Omental fat pad (tissue), 4 donors: ENCODE data around the gene NRF1. TPM values are rescaled to one million over a fixed set of nuclear protein-coding genes. Genes with fewer than 3 reads are reported as not detected.

Experiments
- ATAC-seq: fragments of 150-250 bp; one replicate; pipeline ENCODE4 v1.9.1; 2016; ENCODE audit warnings: mild to moderate bottlenecking, moderate library complexity; ENCODE audit not compliant: low FRiP score
- DNase-seq: peaks from one replicate; pipeline ENCODE4 v3.0.0-alpha.2; 2019; ENCODE audit warnings: low spot score
- total RNA-seq, 4 donors: library from RNA; depleted of rRNA; stranded (reverse); fragments of >200 nt; gene quantifications; one replicate each; pipeline ENCODE4 v1.1.0, GENCODE V29; 2016
- TF ChIP-seq, protein P1 (sequence below), 3 donors: fragments of 450-650 bp; IDR thresholded peaks; one replicate each; pipeline ENCODE4 v1.5.1; 2016 to 2017; ENCODE audit warnings: antibody characterized with exemption in 3 of 3, mild to moderate bottlenecking in 3 of 3, moderate library complexity in 2 of 3

The NRF1 gene
- total RNA-seq, 4 donors from 2014 or later = 11.7 to 32.3 (median 16.6) TPM

DNA sequence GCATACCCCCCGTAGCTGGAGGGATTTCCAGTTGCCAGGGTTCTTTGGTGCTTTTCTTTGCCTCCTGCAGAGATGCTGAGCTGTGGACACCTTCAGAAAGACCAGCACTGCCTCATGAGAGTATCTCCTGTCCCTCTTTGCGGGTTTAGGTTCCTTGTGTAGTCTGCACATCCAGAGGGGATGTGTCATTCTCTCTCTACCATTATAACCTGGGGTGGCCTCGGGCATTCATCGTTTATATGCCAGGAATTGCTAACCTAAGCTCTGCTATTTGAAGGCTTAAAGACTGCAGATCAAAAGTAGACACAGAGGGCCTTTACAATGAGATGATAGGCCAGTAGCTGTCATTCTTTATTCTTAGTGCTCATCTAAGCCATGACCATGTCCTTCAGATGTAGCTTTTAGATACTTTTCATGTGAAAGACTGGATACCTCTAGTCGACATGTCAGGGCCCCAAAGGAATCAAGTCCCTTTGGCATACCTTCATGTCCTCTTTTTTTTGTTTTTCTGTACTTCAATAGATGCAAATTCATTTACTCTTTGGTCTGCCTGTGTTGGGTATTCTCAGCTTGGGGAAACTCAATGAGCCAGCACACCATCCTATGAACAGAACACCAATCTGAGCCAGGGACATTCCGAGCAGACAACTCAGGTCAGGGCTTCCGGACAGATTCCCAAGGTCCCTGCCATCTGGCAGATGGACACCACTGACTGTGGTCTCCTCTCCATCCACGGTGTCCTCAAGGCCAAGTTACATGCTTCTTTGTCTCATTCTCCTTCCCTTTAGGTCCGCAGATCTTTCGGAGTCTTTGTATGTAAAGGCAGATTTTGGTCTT lies 129.3 kb downstream of the NRF1 start:
- TF ChIP-seq, protein P1, sequence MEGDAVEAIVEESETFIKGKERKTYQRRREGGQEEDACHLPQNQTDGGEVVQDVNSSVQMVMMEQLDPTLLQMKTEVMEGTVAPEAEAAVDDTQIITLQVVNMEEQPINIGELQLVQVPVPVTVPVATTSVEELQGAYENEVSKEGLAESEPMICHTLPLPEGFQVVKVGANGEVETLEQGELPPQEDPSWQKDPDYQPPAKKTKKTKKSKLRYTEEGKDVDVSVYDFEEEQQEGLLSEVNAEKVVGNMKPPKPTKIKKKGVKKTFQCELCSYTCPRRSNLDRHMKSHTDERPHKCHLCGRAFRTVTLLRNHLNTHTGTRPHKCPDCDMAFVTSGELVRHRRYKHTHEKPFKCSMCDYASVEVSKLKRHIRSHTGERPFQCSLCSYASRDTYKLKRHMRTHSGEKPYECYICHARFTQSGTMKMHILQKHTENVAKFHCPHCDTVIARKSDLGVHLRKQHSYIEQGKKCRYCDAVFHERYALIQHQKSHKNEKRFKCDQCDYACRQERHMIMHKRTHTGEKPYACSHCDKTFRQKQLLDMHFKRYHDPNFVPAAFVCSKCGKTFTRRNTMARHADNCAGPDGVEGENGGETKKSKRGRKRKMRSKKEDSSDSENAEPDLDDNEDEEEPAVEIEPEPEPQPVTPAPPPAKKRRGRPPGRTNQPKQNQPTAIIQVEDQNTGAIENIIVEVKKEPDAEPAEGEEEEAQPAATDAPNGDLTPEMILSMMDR (IDR thresholded peaks at IDR 0.05) = no peak
- DNase-seq (no peak), ATAC-seq (no peak)

DNA sequence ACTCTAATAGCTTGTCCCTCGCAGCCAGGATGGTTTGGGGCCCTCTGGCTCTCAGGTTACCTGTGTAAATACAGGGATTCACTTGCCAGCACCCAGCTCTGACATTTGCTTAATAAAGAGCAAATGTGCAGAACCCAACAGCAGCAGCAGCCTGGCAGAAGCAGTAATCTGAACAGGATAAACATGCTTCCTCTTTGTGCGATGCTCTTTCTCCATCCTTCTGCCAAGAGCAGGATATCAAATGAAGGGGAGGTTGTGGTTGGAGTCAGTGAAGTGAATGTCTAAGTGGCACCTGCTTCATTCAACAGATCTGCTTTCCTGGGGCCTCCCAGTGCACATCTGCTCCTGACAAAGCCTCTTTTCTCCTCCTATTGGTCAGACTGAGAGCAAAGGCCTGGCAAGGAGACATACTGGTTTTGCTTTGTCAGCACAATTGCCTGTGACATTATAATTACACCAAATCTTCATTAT lies 130.3 kb downstream of the NRF1 start:
- DNase-seq (no peak), ATAC-seq (no peak)
- TF ChIP-seq, protein P1 (IDR thresholded peaks at IDR 0.05) = no peak

DNA sequence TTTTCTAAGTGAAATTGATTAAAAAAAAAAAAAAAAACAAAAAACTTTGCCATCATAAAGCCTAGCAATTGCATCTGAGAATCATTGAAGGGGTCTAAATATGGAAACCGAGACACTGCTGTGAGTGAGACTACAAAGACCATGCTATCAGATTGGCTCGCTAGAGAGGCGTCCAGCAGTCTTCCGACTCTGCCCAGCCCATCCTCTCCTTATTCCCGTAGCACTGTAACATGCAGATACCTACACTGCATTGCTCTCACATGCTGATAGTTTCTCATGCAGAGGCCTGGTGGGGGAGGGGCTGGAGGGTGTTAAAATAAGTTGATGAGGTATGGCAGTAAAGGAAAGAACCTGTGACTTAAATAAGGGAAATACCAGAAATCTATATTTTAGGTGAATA lies 130.7 kb downstream of the NRF1 start:
- ATAC-seq (no peak), DNase-seq (no peak)
- TF ChIP-seq, protein P1 (IDR thresholded peaks at IDR 0.05) = no peak

DNA sequence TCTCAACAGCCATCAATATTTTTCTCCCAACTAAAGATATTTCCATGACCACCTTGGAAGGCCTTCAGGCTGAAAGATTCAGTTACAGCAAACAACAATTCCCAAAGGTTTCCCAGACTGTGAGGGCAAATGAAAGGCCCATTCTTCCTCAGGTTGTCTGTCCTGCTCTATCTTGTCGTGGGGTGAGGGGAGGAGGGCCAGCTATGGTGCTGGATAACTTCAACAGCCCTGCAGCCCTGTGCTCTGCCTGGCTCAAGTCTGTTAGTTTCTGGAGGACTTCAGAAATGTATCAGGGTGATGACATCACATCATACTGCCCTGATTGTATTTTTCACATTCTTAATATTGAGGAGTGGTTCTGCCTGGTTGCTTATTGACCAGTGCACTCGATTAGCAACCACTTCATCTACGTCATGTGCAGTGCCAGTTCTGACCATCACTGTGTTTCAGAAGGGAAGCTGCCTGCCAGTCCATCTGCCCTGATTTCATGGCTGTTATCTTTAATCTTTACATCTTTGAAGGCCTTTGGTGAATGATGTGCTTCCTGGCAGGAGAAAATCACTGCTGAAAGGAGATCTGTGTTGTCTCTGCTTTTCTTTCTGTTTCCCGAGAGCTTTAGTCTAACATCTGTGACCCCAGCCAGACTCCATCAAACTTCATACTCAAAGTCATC lies 135.5 kb downstream of the NRF1 start:
- ATAC-seq = no peak
- TF ChIP-seq, protein P1 (IDR thresholded peaks at IDR 0.05) = no peak
- DNase-seq = no peak

DNA sequence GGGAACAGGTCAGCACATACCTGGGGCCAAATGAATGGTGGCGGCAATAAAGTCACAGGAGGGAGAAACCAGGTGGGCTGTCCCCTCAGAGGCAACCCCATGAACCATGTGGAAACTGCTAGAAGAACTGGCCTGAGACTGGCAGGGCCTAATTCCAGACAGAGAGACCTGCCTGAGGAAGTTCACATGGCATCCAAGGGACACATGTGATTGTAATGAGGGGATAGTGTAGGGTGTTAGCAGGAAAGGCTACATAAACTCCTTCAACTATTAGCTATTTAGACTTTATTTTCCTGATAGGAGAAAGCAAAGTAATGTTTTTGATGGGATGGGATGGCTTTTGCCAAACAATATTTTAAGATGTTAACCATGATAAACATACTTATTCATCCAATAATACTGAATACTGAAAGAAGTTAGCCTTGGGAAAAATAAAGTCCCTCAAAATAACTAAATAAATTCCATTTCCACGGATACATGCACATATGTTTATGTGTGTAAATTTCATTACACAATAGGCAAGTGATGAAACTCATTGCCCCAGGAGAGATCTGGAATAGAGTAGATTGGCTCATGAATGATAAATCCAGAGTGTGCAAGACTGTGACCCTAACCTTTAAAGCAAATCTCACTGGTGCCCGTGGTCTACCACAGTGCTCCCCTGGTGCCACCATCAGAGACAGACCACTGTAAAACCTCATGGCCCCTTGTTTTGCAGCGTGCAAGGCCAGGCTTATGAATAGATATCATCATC lies 137.0 kb downstream of the NRF1 start:
- TF ChIP-seq, protein P1 (IDR thresholded peaks at IDR 0.05) = no peak
- no peak for ATAC-seq

DNA sequence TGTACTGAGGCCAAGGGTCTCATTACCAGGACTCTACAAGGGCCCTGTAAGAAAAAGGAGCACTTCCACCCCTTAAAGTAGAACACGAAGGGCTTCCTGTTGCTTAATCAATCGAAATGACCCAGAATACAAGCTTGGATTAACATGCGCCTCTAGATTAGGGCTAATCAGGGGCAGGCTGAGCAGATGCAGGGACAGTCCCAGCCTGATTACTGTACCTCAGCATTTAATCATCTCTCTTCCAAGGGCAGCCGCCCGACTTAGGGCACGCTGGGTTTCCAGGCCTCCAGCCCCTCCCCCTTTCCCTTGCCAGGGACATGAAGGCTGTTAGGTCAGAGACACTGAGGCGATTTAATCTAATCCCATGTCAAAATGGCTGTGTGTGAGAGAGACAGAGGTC lies 138.6 kb downstream of the NRF1 start:
- no peak for ATAC-seq
- no peak for DNase-seq
- TF ChIP-seq, protein P1 (IDR thresholded peaks at IDR 0.05) = no peak

More for the DNA sequence above, 137.0 kb downstream of the NRF1 start:
- no peak for DNase-seq
